Osteoblast (primary cell): ENCODE measurements around the gene EXD3. TPM values are rescaled to one million over a fixed set of nuclear protein-coding genes. Genes with fewer than 3 reads are reported as not detected.
"Not testable (repeated sequence)": the region's sequence is repeated elsewhere in the genome, so short reads cannot be mapped to it uniquely, and the experiment has no call there.

ENCODE experiments used
- DNase-seq: peaks from one replicate; pipeline ENCODE4 v3.0.0; 2011; ENCODE audit warnings: low spot score, mixed read lengths; ENCODE audit not compliant: insufficient read length; ENCODE audit errors: missing footprints
- H2AFZ ChIP-seq: 2 replicates; pipeline ENCODE4 v1.6.0; 2011; ENCODE audit warnings: mild to moderate bottlenecking, low read length
- H3K27ac ChIP-seq: 2 replicates; pipeline ENCODE4 v1.5.1; 2011; ENCODE audit warnings: mild to moderate bottlenecking, low read depth, low read length, moderate library complexity
- H3K27me3 ChIP-seq: 2 replicates; pipeline ENCODE4 v1.6.0; 2012; ENCODE audit warnings: mild to moderate bottlenecking, control low read depth, inconsistent platforms, low read length, moderate library complexity; ENCODE audit not compliant: insufficient read depth
- H3K36me3 ChIP-seq: 2 replicates; pipeline ENCODE4 v1.5.1; 2011; ENCODE audit warnings: mild to moderate bottlenecking, low read length, control low read depth, moderate library complexity; ENCODE audit not compliant: insufficient read depth
- H3K4me1 ChIP-seq: 2 replicates; pipeline ENCODE4 v1.5.1; 2011; ENCODE audit warnings: mild to moderate bottlenecking, low read length, control low read depth, moderate library complexity; ENCODE audit not compliant: insufficient read depth
- H3K4me2 ChIP-seq: 2 replicates; pipeline ENCODE4 v1.6.0; 2011; ENCODE audit warnings: mild to moderate bottlenecking, low read length; ENCODE audit not compliant: insufficient read depth
- H3K4me3 ChIP-seq: fragments of 200-600 bp; sonication (generic); 3 replicates; pipeline ENCODE4 v1.5.1; 2012; ENCODE audit warnings: mild to moderate bottlenecking, low read length, inconsistent platforms; ENCODE audit not compliant: insufficient read depth
- H3K79me2 ChIP-seq: 2 replicates; pipeline ENCODE4 v1.6.0; 2012; ENCODE audit warnings: mild to moderate bottlenecking, low read length, control low read depth, inconsistent platforms; ENCODE audit not compliant: insufficient read depth
- H3K9me3 ChIP-seq: 2 replicates; pipeline ENCODE4 v1.5.1; 2011; ENCODE audit warnings: low read depth, low read length, control low read depth
- H4K20me1 ChIP-seq: 2 replicates; pipeline ENCODE4 v1.6.0; 2012; ENCODE audit warnings: mild to moderate bottlenecking, low read length, control low read depth; ENCODE audit not compliant: insufficient read depth
- CTCF ChIP-seq: IDR thresholded peaks from 2 replicates; pipeline ENCODE4 v1.5.1; 2011; ENCODE audit warnings: mild to moderate bottlenecking, low read depth, low read length, moderate library complexity; ENCODE audit errors: extremely low read depth
- total RNA-seq: library from RNA; depleted of rRNA; stranded (reverse); fragments of >200 nt; gene quantifications from 2 replicates; pipeline ENCODE4 v1.2.3, GENCODE V29; 2012

EXD3 gene
- total RNA-seq, 1 donor = 7.6 TPM

- Histone ChIP-seq H3K4me2 (peak overlapping the region; percentile 55), H3K27ac (no peak overlapping the region), H4K20me1 (peaks cover 13% of the 10 kb centered on the region)
These were observed 11.7 kb downstream of the EXD3 start for GRCh38 chr9:137411260-137411644.

GRCh38 chr9:137410891-137411249 lies 12.1 kb downstream of the EXD3 start:
- Histone ChIP-seq H3K9me3 (no peaks in the 10 kb centered on the region), H3K4me3 (no peak overlapping the region), H3K27ac (no peak overlapping the region), H2AFZ (no peak overlapping the region), H3K79me2 (peaks cover 4% of the 10 kb centered on the region), H3K36me3 (no peaks in the 10 kb centered on the region), H4K20me1 (peaks cover 11% of the 10 kb centered on the region), H3K4me1 (peaks cover 31% of the 10 kb centered on the region), H3K4me2 (peak overlapping the region; percentile 55), H3K27me3 (no peaks in the 10 kb centered on the region)
- no peak for DNase-seq
- no peak for TF ChIP-seq CTCF

More at GRCh38 chr9:137411260-137411644, 11.7 kb downstream of the EXD3 start:
- H3K9me3 ChIP-seq = no peaks in the 10 kb centered on the region
- no peak overlapping the region for H3K4me3 ChIP-seq
- no peak for TF ChIP-seq CTCF
- H3K4me1 ChIP-seq = peaks cover 31% of the 10 kb centered on the region
- H3K27me3 ChIP-seq = no peaks in the 10 kb centered on the region
- DNase-seq = no peak
- H3K36me3 ChIP-seq = no peaks in the 10 kb centered on the region
- H3K79me2 ChIP-seq = peaks cover 7% of the 10 kb centered on the region
- no peak overlapping the region for H2AFZ ChIP-seq

- H3K4me2 ChIP-seq, H3K4me3 ChIP-seq, H3K36me3 ChIP-seq, H3K27ac ChIP-seq, H3K27me3 ChIP-seq, H2AFZ ChIP-seq, H3K9me3 ChIP-seq, H3K79me2 ChIP-seq: not testable (repeated sequence)
- peak; percentile 83 for DNase-seq
- Histone ChIP-seq H3K4me1 (peaks cover 31% of the 10 kb centered on the region), H4K20me1 (peaks cover 12% of the 10 kb centered on the region)
These were observed 12.6 kb downstream of the EXD3 start for GRCh38 chr9:137410236-137410890.

- peaks cover 15% of the 10 kb centered on the region for H4K20me1 ChIP-seq
- no peaks in the 10 kb centered on the region for H3K27me3 ChIP-seq
- peaks cover 31% of the 10 kb centered on the region for H3K4me1 ChIP-seq
- H3K4me2 ChIP-seq = no peak overlapping the region
- no peak overlapping the region for H2AFZ ChIP-seq
- H3K4me3 ChIP-seq = no peak overlapping the region
- no peaks in the 10 kb centered on the region for H3K36me3 ChIP-seq
- DNase-seq = no peak
- TF ChIP-seq CTCF = no peak
- H3K9me3 ChIP-seq = no peaks in the 10 kb centered on the region
- no peaks in the 10 kb centered on the region for H3K79me2 ChIP-seq
- no peak overlapping the region for H3K27ac ChIP-seq
These were observed 13.4 kb downstream of the EXD3 start for GRCh38 chr9:137409515-137409914.
